K562 (cell line): Measurements from ENCODE around the gene CS. TPM values are rescaled to one million over a fixed set of nuclear protein-coding genes. Genes with fewer than 3 reads are reported as not detected.

Source experiments
- ATAC-seq: fragments of 200-7000 bp; cut with Tn5 transposase; 3 replicates; pipeline ENCODE4 v1.9.1; 2020; ENCODE audit warnings: moderate library complexity
- BruUV-seq: library from RNA; stranded (reverse); fragments of 400-500 nt; replicated peaks from 2 replicates; lab custom pipeline; 2021; lab: Mats Ljungman, UMichigan
- CTCF ChIA-PET: fragments of 300-600 bp; formaldehyde crosslinking; extraction: SDS; loops from one replicate; lab custom pipeline; 2021; ENCODE audit warnings: low intra/inter-chr PET ratio; lab: Yijun Ruan, JAX
- POLR2A ChIA-PET: fragments of 300-600, 350-650 bp; sonication (Branson Sonifier 250); formaldehyde crosslinking; extraction: SDS; loops from one replicate; lab custom pipeline; 2021; ENCODE audit warnings: antibody characterized with exemption, inconsistent platforms; lab: Yijun Ruan, JAX
- DNase-seq, 4 experiments: peaks; one replicate each; pipeline versions ENCODE4 v3.0.0 to v3.0.0-alpha.2; 2011 to 2018; ENCODE audit warnings: low spot score in 3 of 4, mixed read lengths in 3 of 4; ENCODE audit errors: extremely low read depth in 1 of 4
- FAIRE-seq: peaks from 2 replicates; lab custom pipeline; 2011; peaks lifted over from hg19 to GRCh38; lab: Jason Lieb, UNC
- H2AFZ ChIP-seq: 2 replicates; pipeline ENCODE4 v1.6.0; 2011; ENCODE audit warnings: low read depth, low read length, control low read depth, inconsistent platforms
- H3K27ac ChIP-seq: fragments of 200-600 bp; 3 replicates; pipeline ENCODE4 v1.8.0; 2011; ENCODE audit warnings: low read depth, mild to moderate bottlenecking, control low read depth, inconsistent platforms, low read length, moderate library complexity, mixed read lengths; ENCODE audit errors: extremely low read depth
- H3K27me3 ChIP-seq, 2 experiments: fragments of 300-600 bp in 1 of 2; 2 replicates in 1 of 2; 3 replicates in 1 of 2; pipeline versions ENCODE4 v1.6.0 to v1.8.0; 2011; ENCODE audit warnings: inconsistent platforms in 2 of 2, low read length in 2 of 2, mild to moderate bottlenecking in 1 of 2, mixed read lengths in 1 of 2, moderate library complexity in 1 of 2; ENCODE audit not compliant: control insufficient read depth in 2 of 2, insufficient read depth in 2 of 2
- H3K36me3 ChIP-seq: fragments of 300-600 bp; 3 replicates; pipeline ENCODE4 v1.8.0; 2011; ENCODE audit warnings: mild to moderate bottlenecking, low read length, inconsistent platforms; ENCODE audit not compliant: control insufficient read depth, insufficient read depth
- H3K4me1 ChIP-seq, 2 experiments: fragments of 200-600 bp in 1 of 2; replicated peaks in 1 of 2; 2 replicates in 1 of 2; 3 replicates in 1 of 2; pipeline versions ENCODE4 v1.5.1 to v1.8.0; 2011; ENCODE audit warnings: inconsistent platforms in 2 of 2, low read length in 2 of 2, mild to moderate bottlenecking in 1 of 2, mixed read lengths in 1 of 2, moderate library complexity in 1 of 2; ENCODE audit not compliant: control insufficient read depth in 2 of 2, insufficient read depth in 2 of 2
- H3K4me2 ChIP-seq: 2 replicates; pipeline ENCODE4 v1.6.1; 2011; ENCODE audit warnings: low read length, control low read depth, inconsistent platforms, mixed read lengths; ENCODE audit not compliant: insufficient read depth
- H3K4me3 ChIP-seq: fragments of 200-600 bp; sonication (generic), shearing (Covaris generic); 2 replicates; pipeline ENCODE4 v1.5.1; 2016; ENCODE audit warnings: control low read depth, inconsistent platforms
- H3K79me2 ChIP-seq: fragments of 200-600 bp; 3 replicates; pipeline ENCODE4 v1.8.0; 2011; ENCODE audit warnings: low read length, inconsistent platforms; ENCODE audit not compliant: control insufficient read depth, insufficient read depth
- H3K9ac ChIP-seq, 2 experiments: 2 replicates each; pipeline versions ENCODE4 v1.6.0 to v1.6.1; 2011; ENCODE audit warnings: low read depth in 2 of 2, low read length in 2 of 2, control low read depth in 1 of 2, inconsistent platforms in 1 of 2, mild to moderate bottlenecking in 1 of 2, mixed read lengths in 1 of 2; ENCODE audit not compliant: insufficient read depth in 1 of 2
- H3K9me1 ChIP-seq: one replicate; pipeline ENCODE4 v1.6.0; 2011; ENCODE audit warnings: inconsistent platforms, mild to moderate bottlenecking, low read length, moderate library complexity; ENCODE audit not compliant: control insufficient read depth, insufficient read depth
- H3K9me3 ChIP-seq: replicated peaks from 2 replicates; pipeline ENCODE4 v1.5.1; 2011; ENCODE audit warnings: low read depth, low read length, inconsistent platforms; ENCODE audit not compliant: control insufficient read depth, insufficient read depth
- H4K20me1 ChIP-seq: replicated peaks from 2 replicates; pipeline ENCODE4 v1.6.1; 2011; ENCODE audit warnings: low read length, inconsistent platforms, mixed read lengths; ENCODE audit not compliant: control insufficient read depth, insufficient read depth
- CBFA2T2 ChIP-seq: fragments of 450-650 bp; conservative IDR thresholded peaks from 2 replicates; pipeline ENCODE4 v1.6.1; 2017; ENCODE audit warnings: mild to moderate bottlenecking
- CTCF ChIP-seq, 3 experiments: IDR thresholded peaks in 2 of 3; conservative IDR thresholded peaks in 1 of 3; 2 replicates each; pipeline ENCODE4 v1.5.1; 2011 to 2012; ENCODE audit warnings: low read length in 3 of 3, mild to moderate bottlenecking in 3 of 3, control low read depth in 2 of 3, improper control_type of control experiment in 1 of 3, inconsistent platforms in 1 of 3, low read depth in 1 of 3, mixed read lengths in 1 of 3, moderate library complexity in 1 of 3; ENCODE audit not compliant: insufficient read depth in 2 of 3
- KDM5B ChIP-seq: fragments of 200-600 bp; sonication (generic); IDR thresholded peaks from 2 replicates; pipeline ENCODE4 v1.6.1; 2012; ENCODE audit warnings: low read depth, mild to moderate bottlenecking, moderate library complexity, low read length, control low read depth, inconsistent platforms; ENCODE audit not compliant: insufficient replicate concordance
- MAFG ChIP-seq: fragments of 450-650 bp; conservative IDR thresholded peaks from 2 replicates; pipeline ENCODE4 v1.6.1; 2016; ENCODE audit warnings: missing genetic modification characterization, missing compliant biosample characterization
- PCBP1 ChIP-seq: fragments of 200-400 bp; formaldehyde crosslinking; IDR thresholded peaks from 2 replicates; pipeline ENCODE4 v1.6.1; 2018; ENCODE audit warnings: mild to moderate bottlenecking, low read depth, low read length; ENCODE audit not compliant: poor library complexity, severe bottlenecking
- RBBP5 ChIP-seq: fragments of 200-600 bp; sonication (generic); IDR thresholded peaks from 2 replicates; pipeline ENCODE4 v1.6.1; 2012; ENCODE audit warnings: borderline replicate concordance, mild to moderate bottlenecking, low read length, control low read depth, inconsistent platforms; ENCODE audit not compliant: insufficient read depth, poor library complexity, severe bottlenecking
- UBTF ChIP-seq, 2 experiments: IDR thresholded peaks; 2 replicates each; pipeline ENCODE4 v1.6.1; 2012; ENCODE audit warnings: improper control_type of control experiment in 2 of 2, low read depth in 2 of 2, low read length in 2 of 2, borderline replicate concordance in 1 of 2
- ZBTB11 ChIP-seq, 3 experiments: fragments of 200-800 bp in 1 of 3; fragments of 250-450 bp in 1 of 3; fragments of 450-650 bp in 1 of 3; sonication (Bioruptor Pico) in 1 of 3; sonication (Bioruptor generic) in 1 of 3; formaldehyde crosslinking in 1 of 3; IDR thresholded peaks; 2 replicates each; pipeline versions ENCODE4 v1.6.1 to v1.8.0; 2016 to 2022; ENCODE audit warnings: mild to moderate bottlenecking in 2 of 3, missing genetic modification characterization in 2 of 3, missing compliant biosample characterization in 1 of 3, moderate library complexity in 1 of 3
- ZBTB8A ChIP-seq: fragments of 450-650 bp; IDR thresholded peaks from 2 replicates; pipeline ENCODE4 v1.6.1; 2018; ENCODE audit warnings: mild to moderate bottlenecking, moderate library complexity; ENCODE audit not compliant: partially characterized antibody
- ZNF263 ChIP-seq: sonication (generic); formaldehyde crosslinking; IDR thresholded peaks from 2 replicates; pipeline ENCODE4 v1.8.0; 2022; ENCODE audit warnings: mild to moderate bottlenecking, missing genetic modification reagents, borderline replicate concordance
- WGBS: fragments of 100-300 bp; shearing (Covaris generic); methylation state at CpG from one replicate; pipeline ENCODE4 v1.1.6; 2016; ENCODE audit warnings: low coverage, mixed read lengths; ENCODE audit not compliant: insufficient coverage; ENCODE audit errors: missing lambda C conversion rate; 5-methylcytosine and 5-hydroxymethylcytosine counted together
- in situ Hi-C: fragments of 300-500 bp; cut with MboI; formaldehyde crosslinking; loops from 4 replicates; pipeline ENCODE4 v1.15.0; 2018; ENCODE audit warnings: inconsistent platforms, mixed read lengths
- intact Hi-C: fragments of 100-400 bp; cut with micrococcal nuclease; formaldehyde crosslinking; loops from 2 replicates; pipeline ENCODE4 v1.14.2; 2022
- polyA plus RNA-seq, 8 experiments: library from polyadenylated mRNA; depleted of rRNA in 4 of 8; stranded (reverse) in 5 of 8; unstranded in 3 of 8; fragments of >200 nt; fragmentation: Nextera tagmentation in 2 of 8; fragmentation: Illumina TruSeq in 1 of 8; extraction: Ambion mirVana in 2 of 8; extraction: Trizol in 1 of 8; gene quantifications; 2 replicates each; pipeline versions ENCODE4 v1.2.1 to v1.2.3, GENCODE V29; 2011 to 2014; ENCODE audit warnings: inconsistent platforms in 1 of 8, missing spikeins in 1 of 8
- total RNA-seq, 7 experiments: library from RNA; depleted of rRNA in 6 of 7; stranded (reverse); fragments of >200 nt in 6 of 7; fragmentation: Illumina TruSeq in 2 of 7; extraction: Trizol in 2 of 7; gene quantifications; 2 replicates each; pipeline versions ENCODE4 v1.2.1 to v1.2.3, GENCODE V29; 2011 to 2021; ENCODE audit warnings: low replicate concordance in 1 of 7

The CS gene
- total and polyA plus RNA-seq, 9 of the 15 experiments (the other 6 are each of a cell fraction or from before 2014, with no cell fraction given), result 99.9 to 390 (median 149) TPM

- peaks cover 24% of the 10 kb centered on the region for H3K79me2 ChIP-seq
- intact Hi-C loops, result loop anchor here (2.0 kb wide), 2 partner anchors 33 to 139 kb away; partner anchors contain the start of genes NABP2 and ZC3H10
- ATAC-seq, result peak; percentile 70
- in situ Hi-C loops, result loop anchor here (5.0 kb wide), 1 partner anchor 65 kb away; no protein-coding TSS in a partner anchor
- ChIA-PET POLR2A (interaction anchor here (0.7 to 2.1 kb wide), 7 partner anchors 8 to 223 kb away, joined by 3 to 7 read pairs (median 4); partner anchors contain the start of gene COQ10A), CTCF (interaction anchor here (0.5 to 2.4 kb wide), 5 partner anchors 34 to 211 kb away, joined by 3 to 11 read pairs (median 6); partner anchors contain the start of genes SMARCC2 and SPRYD4)
- WGBS, result 2% methylated on average over 22 of the region's 27 CpGs
- H3K4me3 ChIP-seq, result peak overlapping the region; percentile 91
- peak overlapping the region; percentile 85 to 95 for H3K9ac ChIP-seq
- no peaks in the 10 kb centered on the region for H3K9me3 ChIP-seq
- peaks cover 46% of the 10 kb centered on the region; the same call in 2 of the 3 replicates for H3K36me3 ChIP-seq
- peak; percentile 65 for FAIRE-seq
- peaks cover 6% of the 10 kb centered on the region for H4K20me1 ChIP-seq
- H3K27ac ChIP-seq, result peak overlapping the region; percentile 84
- peak overlapping the region; percentile 97 for H3K4me2 ChIP-seq
- H3K9me1 ChIP-seq, result no peaks in the 10 kb centered on the region
- DNase-seq, result peak; percentile 53 to 60 (median 60)
- H2AFZ ChIP-seq, result peak overlapping the region; percentile 98
- H3K4me1 ChIP-seq, result peaks cover 12 to 20% of the 10 kb centered on the region in 2 experiments; a peak in 4 of 5 replicates
- H3K27me3 ChIP-seq, result no peaks in the 10 kb centered on the region
- no TSS peak for BruUV-seq
- TF ChIP-seq KDM5B, result peak; percentile 33
- TF ChIP-seq UBTF (IDR thresholded peaks at IDR 0.05; ENCODE audit: borderline replicate concordance in 1 of 2, low read depth in 2 of 2, low read length in 2 of 2), result 0 out of 4 replicates have a peak, but pooled peaks of 1 of the 2 experiments have one; percentile 41
- TF ChIP-seq ZBTB8A, result no peak
- TF ChIP-seq CTCF (IDR thresholded peaks at IDR 0.05 in 2 of 3, conservative IDR thresholded peaks at IDR 0.05 in 1 of 3; ENCODE audit: insufficient read depth in 2 of 3, low read depth in 1 of 3, low read length in 3 of 3), result peak; percentile 8 to 28 (median 13); a peak in 2 of 6 replicates
- no peak for TF ChIP-seq MAFG (tag)
- peak; percentile 8; the same call in 1 of the 2 replicates for TF ChIP-seq ZNF263 (CRISPR knock-in tag)
- peak in 1 of 3 experiments; percentile 60; a peak in 2 of 6 replicates for TF ChIP-seq ZBTB11 (CRISPR knock-in tag; IDR thresholded peaks at IDR 0.05)
- no peak for TF ChIP-seq PCBP1
- TF ChIP-seq RBBP5, result peak; percentile 12
- no peak for TF ChIP-seq CBFA2T2
Observed at GRCh38 chr12:56257491-56258067, 42.6 kb downstream of the CS start.
